HCT116 (cell line): ENCODE results near the gene EIF4E3. TPM values are rescaled to one million over a fixed set of nuclear protein-coding genes. Genes with fewer than 3 reads are reported as not detected.

Experiments used
- ATAC-seq: fragments of 200-7000 bp; cut with Tn5 transposase; 2 replicates; pipeline ENCODE4 v1.9.1; 2020; ENCODE audit warnings: mild to moderate bottlenecking, moderate library complexity
- BruUV-seq: library from RNA; stranded (reverse); fragments of 400-500 nt; replicated peaks from 2 replicates; lab custom pipeline; 2021; lab: Mats Ljungman, UMichigan
- CTCF ChIA-PET: fragments of 300-600 bp; sonication (Branson Sonifier 250); formaldehyde crosslinking; loops from one replicate; lab custom pipeline; 2021; ENCODE audit warnings: antibody characterized with exemption; lab: Charles Lee
- POLR2A ChIA-PET: fragments of 300-600, 350-600 bp; sonication (Branson Sonifier 250); formaldehyde crosslinking; loops from one replicate; lab custom pipeline; 2021; ENCODE audit warnings: antibody characterized with exemption; lab: Charles Lee
- RAD21 ChIA-PET, 2 experiments: fragments of 300-600 bp; sonication (Branson Sonifier 250); formaldehyde crosslinking; loops; one replicate each; lab custom pipeline; 2023; ENCODE audit warnings: low total read pairs in 2 of 2; ENCODE audit not compliant: uncharacterized antibody in 2 of 2, unreplicated experiment in 2 of 2, low non-redundant PET in 1 of 2; lab: Charles Lee
- DNase-seq: peaks from one replicate; pipeline ENCODE4 v3.0.0-alpha.2; 2010; ENCODE audit warnings: low read depth, low spot score
- H2AFZ ChIP-seq: fragments of 200-600 bp; shearing (Covaris generic), sonication (generic); 2 replicates; pipeline ENCODE4 v1.6.1; 2017; ENCODE audit warnings: low read depth, mixed run types, mixed read lengths, antibody characterized with exemption, low read length; ENCODE audit not compliant: poor library complexity, severe bottlenecking
- H3K27ac ChIP-seq: 2 replicates; pipeline ENCODE4 v1.5.1; 2012; ENCODE audit warnings: low read depth, low read length
- H3K27me3 ChIP-seq: fragments of 200-600 bp; sonication (generic); 2 replicates; pipeline ENCODE4 v1.6.1; 2016; ENCODE audit warnings: mixed run types, low read length, mixed read lengths; ENCODE audit not compliant: insufficient read depth
- H3K36me3 ChIP-seq, 2 experiments: fragments of 200-500 bp in 1 of 2; fragments of 200-600 bp in 1 of 2; sonication (Bioruptor generic) in 1 of 2; sonication (generic) in 1 of 2; 2 replicates each; pipeline versions ENCODE4 v1.5.1 to v1.6.1; 2014 to 2016; ENCODE audit warnings: low read length in 2 of 2, inconsistent platforms in 1 of 2, mixed read lengths in 1 of 2, mixed run types in 1 of 2; ENCODE audit not compliant: insufficient read depth in 2 of 2, control insufficient read depth in 1 of 2
- H3K4me1 ChIP-seq, 2 experiments: fragments of 200-600 bp in 1 of 2; sonication (generic) in 1 of 2; 2 replicates each; pipeline versions ENCODE4 v1.5.1 to v1.6.1; 2012 to 2017; ENCODE audit warnings: low read length in 2 of 2, inconsistent platforms in 1 of 2, mild to moderate bottlenecking in 1 of 2, mixed read lengths in 1 of 2, mixed run types in 1 of 2, moderate library complexity in 1 of 2; ENCODE audit not compliant: insufficient read depth in 2 of 2, control insufficient read depth in 1 of 2
- H3K4me2 ChIP-seq: fragments of 200-600 bp; sonication (generic); 2 replicates; pipeline ENCODE4 v1.6.1; 2017; ENCODE audit warnings: mixed run types, low read length, mixed read lengths
- H3K4me3 ChIP-seq, 2 experiments: fragments of 200-600 bp in 1 of 2; sonication (generic) in 1 of 2; replicated peaks in 1 of 2; 2 replicates each; pipeline ENCODE4 v1.5.1; 2011 to 2016; ENCODE audit warnings: low read length in 2 of 2, control low read depth in 1 of 2, low read depth in 1 of 2, mild to moderate bottlenecking in 1 of 2, mixed read lengths in 1 of 2, mixed run types in 1 of 2
- H3K79me2 ChIP-seq: fragments of 200-600 bp; sonication (generic); 2 replicates; pipeline ENCODE4 v1.6.1; 2017; ENCODE audit warnings: mild to moderate bottlenecking, mixed run types, low read length, moderate library complexity, mixed read lengths; ENCODE audit not compliant: insufficient read depth
- H3K9ac ChIP-seq: fragments of 200-600 bp; sonication (generic); 2 replicates; pipeline ENCODE4 v1.6.1; 2016; ENCODE audit warnings: low read length, mixed read lengths
- H3K9me2 ChIP-seq: fragments of 200-600 bp; sonication (generic), shearing (Covaris generic); 2 replicates; pipeline ENCODE4 v1.6.1; 2017; ENCODE audit warnings: mixed run types, mild to moderate bottlenecking, moderate library complexity; ENCODE audit not compliant: insufficient read depth
- H3K9me3 ChIP-seq, 2 experiments: fragments of 200-500 bp in 1 of 2; fragments of 200-600 bp in 1 of 2; sonication (Bioruptor generic) in 1 of 2; sonication (generic) in 1 of 2; 2 replicates each; pipeline ENCODE4 v1.6.1; 2014 to 2017; ENCODE audit warnings: low read length in 2 of 2, mixed read lengths in 2 of 2, inconsistent platforms in 1 of 2, low read depth in 1 of 2, mild to moderate bottlenecking in 1 of 2, mixed run types in 1 of 2, moderate library complexity in 1 of 2; ENCODE audit not compliant: control insufficient read depth in 1 of 2, insufficient read depth in 1 of 2
- H4K20me1 ChIP-seq: fragments of 200-600 bp; sonication (generic), shearing (Covaris generic); 2 replicates; pipeline ENCODE4 v1.6.1; 2017; ENCODE audit warnings: mixed run types, mild to moderate bottlenecking, moderate library complexity; ENCODE audit not compliant: insufficient read depth
- EGR1 ChIP-seq: IDR thresholded peaks from 2 replicates; pipeline ENCODE4 v1.6.1; 2012; ENCODE audit warnings: low read depth
- EZH2 ChIP-seq: fragments of 200-600 bp; sonication (generic); IDR thresholded peaks from 2 replicates; pipeline ENCODE4 v1.6.1; 2017; ENCODE audit warnings: antibody characterized with exemption, mixed run types
- POLR2AphosphoS5 ChIP-seq: IDR thresholded peaks from 2 replicates; pipeline ENCODE4 v1.6.1; 2011; ENCODE audit warnings: mild to moderate bottlenecking, low read depth, low read length, moderate library complexity
- SIN3A ChIP-seq: IDR thresholded peaks from 2 replicates; pipeline ENCODE4 v1.6.1; 2012; ENCODE audit warnings: low read depth
- SRF ChIP-seq: IDR thresholded peaks from 2 replicates; pipeline ENCODE4 v1.6.1; 2012; ENCODE audit warnings: low read depth
- TCF7L2 ChIP-seq: IDR thresholded peaks from 2 replicates; pipeline ENCODE4 v1.7.0; 2011; ENCODE audit warnings: borderline replicate concordance, inconsistent platforms; ENCODE audit not compliant: insufficient read depth, insufficient read length; ENCODE audit errors: extremely low read depth
- YY1 ChIP-seq: IDR thresholded peaks from 2 replicates; pipeline ENCODE4 v1.6.1; 2011; ENCODE audit warnings: low read length, low read depth, moderate library complexity, mild to moderate bottlenecking; ENCODE audit not compliant: insufficient replicate concordance; ENCODE audit errors: extremely low read depth
- ZFX ChIP-seq: fragments of 450-650 bp; IDR thresholded peaks from 2 replicates; pipeline ENCODE4 v1.6.1; 2017
- ZNF274 ChIP-seq: fragments of 200-500 bp; sonication (Bioruptor generic); IDR thresholded peaks from 2 replicates; pipeline ENCODE4 v1.6.1; 2014; ENCODE audit warnings: mild to moderate bottlenecking, low read depth, low read length, inconsistent platforms
- intact Hi-C: fragments of 100-400 bp; cut with micrococcal nuclease; formaldehyde crosslinking; loops from 2 replicates; pipeline ENCODE4 v1.10.0; 2022
- total RNA-seq: library from RNA; stranded (reverse); gene quantifications from one replicate; pipeline ENCODE4 v1.2.1, GENCODE V29; 2021; ENCODE audit not compliant: unreplicated experiment
- TF ChIP-seq, protein P1 (sequence below), 3 experiments: fragments of 200-600 bp in 1 of 3; sonication (generic) in 1 of 3; IDR thresholded peaks in 2 of 3; conservative IDR thresholded peaks in 1 of 3; 2 replicates each; pipeline ENCODE4 v1.5.1; 2012 to 2017; ENCODE audit warnings: low read depth in 2 of 3, low read length in 2 of 3, antibody characterized with exemption in 1 of 3, borderline replicate concordance in 1 of 3, control low read depth in 1 of 3, mild to moderate bottlenecking in 1 of 3, mixed read lengths in 1 of 3, mixed run types in 1 of 3, moderate library complexity in 1 of 3; ENCODE audit not compliant: insufficient read depth in 1 of 3
- TF ChIP-seq, protein P2 (sequence below): IDR thresholded peaks from 2 replicates; pipeline ENCODE4 v1.6.1; 2012

The EIF4E3 gene
- total RNA-seq, 1 experiment from 2014 or later: 6.0 TPM

DNA sequence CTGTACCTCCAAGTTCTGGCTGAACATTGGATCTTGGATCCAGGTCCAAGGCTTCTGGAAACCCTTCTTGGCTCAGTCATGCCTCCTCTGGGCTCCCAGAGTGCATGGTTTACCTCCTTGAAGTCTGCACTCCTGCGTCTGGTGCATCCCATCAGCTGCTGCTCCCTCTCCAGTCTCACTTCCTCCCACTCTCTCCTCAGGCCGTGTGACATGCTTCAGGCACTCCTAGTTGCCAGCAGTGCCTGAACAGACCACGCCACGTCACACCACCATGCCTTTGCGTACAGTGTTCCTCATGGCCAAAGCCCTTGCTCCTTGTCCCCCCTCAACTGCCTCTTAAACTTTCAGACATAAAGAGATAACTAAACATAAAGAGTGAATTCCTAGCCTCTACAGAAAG is 34.2 kb upstream of the EIF4E3 start:
- Histone ChIP-seq H3K27me3 (peaks cover 19% of the 10 kb centered on the region), H3K27ac (no peak overlapping the region), H2AFZ (no peak overlapping the region), H4K20me1 (no peaks in the 10 kb centered on the region), H3K79me2 (no peaks in the 10 kb centered on the region), H3K9me3 (no peaks in the 10 kb centered on the region), H3K4me2 (no peak overlapping the region), H3K4me1 (no peaks in the 10 kb centered on the region), H3K36me3 (no peaks in the 10 kb centered on the region), H3K9me2 (no peaks in the 10 kb centered on the region), H3K4me3 (no peak overlapping the region), H3K9ac (no peak overlapping the region)
- intact Hi-C loops: no loop called here
- RAD21 ChIA-PET: no interaction called here
- CTCF ChIA-PET: no interaction called here
- no TSS peak for BruUV-seq
- POLR2A ChIA-PET: no interaction called here
- ATAC-seq: no peak
- no peak for DNase-seq
- TF ChIP-seq ZNF274 (no peak), YY1 (no peak), POLR2AphosphoS5 (no peak), ZFX (no peak), TCF7L2 (no peak), EZH2 (no peak), SRF (no peak)
- TF ChIP-seq, protein P1, sequence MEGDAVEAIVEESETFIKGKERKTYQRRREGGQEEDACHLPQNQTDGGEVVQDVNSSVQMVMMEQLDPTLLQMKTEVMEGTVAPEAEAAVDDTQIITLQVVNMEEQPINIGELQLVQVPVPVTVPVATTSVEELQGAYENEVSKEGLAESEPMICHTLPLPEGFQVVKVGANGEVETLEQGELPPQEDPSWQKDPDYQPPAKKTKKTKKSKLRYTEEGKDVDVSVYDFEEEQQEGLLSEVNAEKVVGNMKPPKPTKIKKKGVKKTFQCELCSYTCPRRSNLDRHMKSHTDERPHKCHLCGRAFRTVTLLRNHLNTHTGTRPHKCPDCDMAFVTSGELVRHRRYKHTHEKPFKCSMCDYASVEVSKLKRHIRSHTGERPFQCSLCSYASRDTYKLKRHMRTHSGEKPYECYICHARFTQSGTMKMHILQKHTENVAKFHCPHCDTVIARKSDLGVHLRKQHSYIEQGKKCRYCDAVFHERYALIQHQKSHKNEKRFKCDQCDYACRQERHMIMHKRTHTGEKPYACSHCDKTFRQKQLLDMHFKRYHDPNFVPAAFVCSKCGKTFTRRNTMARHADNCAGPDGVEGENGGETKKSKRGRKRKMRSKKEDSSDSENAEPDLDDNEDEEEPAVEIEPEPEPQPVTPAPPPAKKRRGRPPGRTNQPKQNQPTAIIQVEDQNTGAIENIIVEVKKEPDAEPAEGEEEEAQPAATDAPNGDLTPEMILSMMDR (IDR thresholded peaks at IDR 0.05 in 2 of 3, conservative IDR thresholded peaks at IDR 0.05 in 1 of 3; ENCODE audit: borderline replicate concordance in 1 of 3, insufficient read depth in 1 of 3, low read depth in 2 of 3, low read length in 2 of 3): no peak

DNA sequence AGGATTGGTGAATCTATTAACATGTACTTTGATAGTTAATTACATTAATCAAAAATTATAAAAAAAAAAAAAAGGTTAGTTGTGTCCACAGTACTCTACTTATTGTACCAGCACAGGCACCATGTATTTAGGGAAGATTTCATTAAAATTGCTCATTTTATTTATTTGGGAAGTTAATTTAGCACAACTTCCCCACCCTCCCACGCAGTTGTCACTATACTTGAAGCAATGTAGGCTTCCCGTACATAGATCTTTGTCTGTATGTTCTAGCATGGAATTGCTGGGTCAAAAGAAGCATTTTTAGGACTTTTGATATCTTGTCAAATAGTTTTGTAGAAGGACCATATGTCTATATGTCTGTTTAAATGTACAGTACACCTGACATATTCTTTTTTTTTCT is 32.9 kb upstream of the EIF4E3 start:
- no peaks in the 10 kb centered on the region for H3K79me2 ChIP-seq

More for the DNA sequence above, 32.9 kb upstream of the EIF4E3 start:
- H3K27ac ChIP-seq: no peak overlapping the region
- no peak overlapping the region for H3K4me2 ChIP-seq
- H4K20me1 ChIP-seq: no peaks in the 10 kb centered on the region
- no peak overlapping the region for H2AFZ ChIP-seq
- intact Hi-C loops: no loop called here
- ATAC-seq (no peak), DNase-seq (no peak)
- no peaks in the 10 kb centered on the region for H3K36me3 ChIP-seq
- H3K4me3 ChIP-seq: no peak overlapping the region
- RAD21 ChIA-PET: no interaction called here
- POLR2A ChIA-PET: no interaction called here
- H3K9ac ChIP-seq: no peak overlapping the region
- H3K9me3 ChIP-seq: no peaks in the 10 kb centered on the region
- H3K9me2 ChIP-seq: no peaks in the 10 kb centered on the region
- no peaks in the 10 kb centered on the region for H3K4me1 ChIP-seq
- CTCF ChIA-PET: no interaction called here
- no TSS peak for BruUV-seq
- peaks cover 19% of the 10 kb centered on the region for H3K27me3 ChIP-seq
- TF ChIP-seq EGR1: no peak
- TF ChIP-seq ZNF274: no peak
- no peak for TF ChIP-seq SIN3A
- TF ChIP-seq, protein P2, sequence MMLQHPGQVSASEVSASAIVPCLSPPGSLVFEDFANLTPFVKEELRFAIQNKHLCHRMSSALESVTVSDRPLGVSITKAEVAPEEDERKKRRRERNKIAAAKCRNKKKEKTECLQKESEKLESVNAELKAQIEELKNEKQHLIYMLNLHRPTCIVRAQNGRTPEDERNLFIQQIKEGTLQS: no peak
